Stimulated activated CD4-positive, alpha-beta T cell treated with anti-CD3 and anti-CD28 coated beads, Interleukin-12 subunit alpha, Interleukin-12 subunit beta, amount 100 ng/mL, for 48 hours (primary cell): ENCODE results near the gene SMIM10.
A peak's percentile ranks its signal among the peaks of the same experiment; 100 is the strongest.
"Not testable (repeated sequence)": the region's sequence is repeated elsewhere in the genome, so short reads cannot be mapped to it uniquely, and the experiment has no call there.

Source experiments
- DNase-seq, 3 donors: peaks; one replicate each; pipeline ENCODE4 v3.0.0-alpha.2; 2020; ENCODE audit warnings: low read depth in 2 of 3, low spot score in 1 of 3

SMIM10 gene

GRCh38 chrX:134990801-134991481, at the start of gene SMIM10:
Gene SMIM10, plus strand, starts transcription at chrX:134990991. Its CDS starts 105 bp downstream, at chrX:134991096.
- DNase-seq = peak in 1 of 3 donors; percentile 1

GRCh38 chrX:134946364-134946763, 44.4 kb upstream of the SMIM10 start:
- not testable (repeated sequence) for DNase-seq

GRCh38 chrX:134948333-134949241, 42.2 kb upstream of the SMIM10 start:
- DNase-seq = no peak

GRCh38 chrX:134949271-134949670, 41.5 kb upstream of the SMIM10 start:
- DNase-seq = no peak

- DNase-seq = no peak
Observed at GRCh38 chrX:134957836-134958235, 33.0 kb upstream of the SMIM10 start.

GRCh38 chrX:134960366-134960765, 30.4 kb upstream of the SMIM10 start:
- DNase-seq = not testable (repeated sequence)

GRCh38 chrX:134963041-134963440, 27.8 kb upstream of the SMIM10 start:
- no peak for DNase-seq

- no peak for DNase-seq
Observed at GRCh38 chrX:134969726-134970125, 21.1 kb upstream of the SMIM10 start.

- no peak for DNase-seq
Observed at GRCh38 chrX:134971926-134972325, 18.9 kb upstream of the SMIM10 start.

GRCh38 chrX:134975516-134975915, 15.3 kb upstream of the SMIM10 start:
- no peak for DNase-seq

GRCh38 chrX:134981910-134982309, 8.9 kb upstream of the SMIM10 start:
- no peak for DNase-seq

- no peak for DNase-seq
Observed at GRCh38 chrX:134982748-134983147, 8.0 kb upstream of the SMIM10 start.

GRCh38 chrX:134985479-134985878, 5.3 kb upstream of the SMIM10 start:
- no peak for DNase-seq

- DNase-seq = no peak
Observed at GRCh38 chrX:134990475-134990800, 353 bp upstream of the SMIM10 start.

- DNase-seq = no peak
Observed at GRCh38 chrX:134997646-134998045, 6.9 kb downstream of the SMIM10 start.

GRCh38 chrX:134998246-134998645, 7.5 kb downstream of the SMIM10 start:
- DNase-seq = no peak

GRCh38 chrX:134999469-134999868, 8.7 kb downstream of the SMIM10 start:
- DNase-seq = no peak

GRCh38 chrX:135000516-135000915, 9.7 kb downstream of the SMIM10 start:
- DNase-seq = no peak

GRCh38 chrX:135003876-135004623, 13.3 kb downstream of the SMIM10 start:
- peak; percentile 79 to 86 (median 81) for DNase-seq

GRCh38 chrX:135006187-135006586, 15.4 kb downstream of the SMIM10 start:
- no peak for DNase-seq

- no peak for DNase-seq
Observed at GRCh38 chrX:135009057-135009610, 18.3 kb downstream of the SMIM10 start.
